NCI-H1105 treated with DMSO at 0.1 percent for 48 hours (cell line): ENCODE results near the gene CDC42EP1.
"Not testable (repeated sequence)": the region's sequence is repeated elsewhere in the genome, so short reads cannot be mapped to it uniquely, and the experiment has no call there.

Experiments used
- DNase-seq: peaks from one replicate; lab custom pipeline; 2025; lab: John Stamatoyannopoulos, UW

The CDC42EP1 gene

DNA sequence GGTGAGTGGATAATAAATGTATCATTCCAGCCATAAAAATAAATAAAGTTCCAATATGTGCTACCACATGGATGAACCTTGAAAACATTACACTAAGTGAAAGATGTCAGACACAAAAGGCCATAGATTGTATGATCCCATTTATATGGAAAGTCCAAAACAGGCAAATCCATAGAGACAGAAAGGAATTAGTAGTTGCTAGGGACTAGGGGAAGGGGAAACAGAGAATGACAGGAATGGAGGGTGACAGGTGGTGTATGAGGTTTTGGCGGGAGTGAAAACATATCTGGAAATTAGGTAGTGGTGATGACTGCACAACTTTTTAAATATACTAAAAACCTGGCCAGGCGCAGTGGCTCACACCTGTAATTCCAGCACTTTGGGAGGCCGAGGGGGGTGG is 25.8 kb upstream of the CDC42EP1 start:
- DNase-seq, result no peak

DNA sequence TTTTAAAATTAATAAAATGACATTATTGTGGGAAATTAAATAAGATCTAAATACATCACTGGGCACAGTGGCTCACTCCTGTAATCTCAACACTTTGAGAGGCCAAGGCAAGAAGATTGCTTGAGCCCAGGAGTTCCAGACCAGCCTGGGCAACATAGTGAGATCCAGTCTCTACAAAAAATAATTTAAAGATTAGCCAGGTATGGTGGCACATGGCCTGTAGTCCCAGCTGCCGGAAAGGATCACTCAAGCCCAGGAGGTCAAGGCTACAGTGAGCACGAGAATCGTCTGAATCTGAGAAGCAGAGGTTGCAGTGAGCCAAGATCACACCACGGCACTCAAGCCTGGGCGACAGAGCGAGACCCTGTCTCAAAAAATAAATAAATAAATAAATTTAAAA is 25.1 kb upstream of the CDC42EP1 start:
- no peak for DNase-seq

DNA sequence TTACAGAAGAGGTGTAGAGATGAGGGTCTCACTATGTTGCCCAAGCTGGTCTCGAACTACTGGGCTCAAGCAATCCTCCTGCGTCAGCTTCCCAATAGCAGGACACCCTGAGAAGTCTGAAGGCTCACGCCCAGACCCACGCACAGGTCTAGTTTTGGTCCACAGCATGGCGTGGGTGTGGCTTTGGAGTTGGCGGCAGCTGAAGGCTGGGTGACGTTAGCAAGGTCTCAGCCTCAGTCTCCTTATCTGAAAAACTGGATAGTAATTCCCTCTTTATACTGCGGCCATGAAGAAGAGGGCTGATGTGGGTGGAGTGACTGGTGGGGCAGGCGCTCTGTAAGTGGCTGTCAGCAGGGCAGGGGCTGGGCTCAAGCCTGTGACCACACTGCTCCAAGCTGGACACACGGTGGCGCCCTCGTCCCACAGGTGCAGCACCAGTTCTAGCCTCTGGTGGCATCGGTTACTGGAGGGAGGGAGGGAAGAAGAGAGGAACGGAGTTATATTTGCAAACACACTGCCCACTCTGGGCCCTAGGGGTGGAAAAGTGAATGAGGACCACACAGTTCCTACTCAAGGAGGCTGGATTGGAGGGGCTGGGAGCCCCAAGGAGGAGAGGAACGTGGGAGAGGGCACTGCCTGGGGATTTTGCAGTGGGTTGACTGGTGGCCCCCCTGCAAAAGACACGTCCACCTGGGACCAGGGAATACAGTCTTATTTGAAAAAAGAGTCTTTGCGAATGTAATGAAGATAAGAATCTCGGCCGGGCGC is 21.5 kb upstream of the CDC42EP1 start:
- peak; percentile 72 for DNase-seq

DNA sequence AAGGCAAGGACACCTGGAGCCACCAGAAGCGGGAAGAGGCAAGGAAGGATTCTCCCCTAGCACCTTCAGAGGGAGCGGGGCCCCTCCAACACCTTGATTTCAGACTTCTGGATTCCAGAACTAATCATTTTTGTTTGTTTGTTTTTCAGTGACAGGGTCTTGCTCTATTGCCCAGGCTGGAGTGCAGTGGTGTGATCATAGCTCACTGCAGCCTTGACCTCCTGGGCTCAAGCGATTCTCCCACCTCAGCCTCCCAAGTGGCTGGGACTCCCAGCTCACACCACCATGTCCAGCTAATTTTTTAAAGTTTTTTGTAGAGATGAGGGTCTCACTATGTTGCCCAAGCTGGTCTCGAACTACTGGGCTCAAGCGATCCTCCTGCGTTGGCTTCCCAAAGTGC is 20.5 kb upstream of the CDC42EP1 start:
- DNase-seq, result not testable (repeated sequence)

DNA sequence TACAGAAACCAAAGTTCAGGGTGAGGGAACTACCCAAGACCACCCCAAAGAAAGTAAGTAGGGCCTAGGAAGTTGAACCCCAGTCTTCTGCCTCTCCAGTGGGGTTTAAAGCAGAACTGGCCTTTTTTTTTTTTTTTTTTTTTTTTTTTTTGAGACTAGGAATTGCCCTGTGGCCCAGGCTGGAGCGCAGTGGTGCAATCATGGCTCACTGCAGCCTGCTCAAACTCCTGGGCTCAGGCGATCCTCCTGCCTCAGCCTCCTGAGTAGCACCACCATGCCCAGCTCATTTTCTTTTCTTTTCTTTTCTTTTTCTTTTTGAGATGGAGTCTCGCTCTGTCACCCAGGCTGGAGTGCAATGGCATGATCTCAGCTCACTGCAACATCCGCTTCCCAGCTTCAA is 17.9 kb upstream of the CDC42EP1 start:
- DNase-seq, result not testable (repeated sequence)

DNA sequence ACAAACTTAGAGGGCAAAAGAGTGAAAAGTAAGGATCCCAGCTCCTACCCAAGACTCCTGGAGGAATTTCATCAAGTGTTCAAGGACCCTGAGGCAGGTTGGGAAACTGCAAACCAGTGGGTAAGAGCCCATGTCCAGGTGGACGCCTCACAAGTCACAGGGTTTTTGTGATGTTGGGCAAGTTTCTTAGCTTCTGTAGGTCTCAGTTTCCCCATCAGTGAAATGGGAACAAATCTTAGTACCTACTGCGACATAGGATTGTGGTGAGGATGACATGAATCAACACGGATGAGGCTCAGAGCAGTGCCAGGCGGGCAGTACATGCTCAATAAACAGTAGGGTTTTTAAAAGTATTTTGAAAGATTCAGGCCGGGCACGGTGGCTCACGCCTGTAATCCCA is 17.3 kb upstream of the CDC42EP1 start:
- no peak for DNase-seq

DNA sequence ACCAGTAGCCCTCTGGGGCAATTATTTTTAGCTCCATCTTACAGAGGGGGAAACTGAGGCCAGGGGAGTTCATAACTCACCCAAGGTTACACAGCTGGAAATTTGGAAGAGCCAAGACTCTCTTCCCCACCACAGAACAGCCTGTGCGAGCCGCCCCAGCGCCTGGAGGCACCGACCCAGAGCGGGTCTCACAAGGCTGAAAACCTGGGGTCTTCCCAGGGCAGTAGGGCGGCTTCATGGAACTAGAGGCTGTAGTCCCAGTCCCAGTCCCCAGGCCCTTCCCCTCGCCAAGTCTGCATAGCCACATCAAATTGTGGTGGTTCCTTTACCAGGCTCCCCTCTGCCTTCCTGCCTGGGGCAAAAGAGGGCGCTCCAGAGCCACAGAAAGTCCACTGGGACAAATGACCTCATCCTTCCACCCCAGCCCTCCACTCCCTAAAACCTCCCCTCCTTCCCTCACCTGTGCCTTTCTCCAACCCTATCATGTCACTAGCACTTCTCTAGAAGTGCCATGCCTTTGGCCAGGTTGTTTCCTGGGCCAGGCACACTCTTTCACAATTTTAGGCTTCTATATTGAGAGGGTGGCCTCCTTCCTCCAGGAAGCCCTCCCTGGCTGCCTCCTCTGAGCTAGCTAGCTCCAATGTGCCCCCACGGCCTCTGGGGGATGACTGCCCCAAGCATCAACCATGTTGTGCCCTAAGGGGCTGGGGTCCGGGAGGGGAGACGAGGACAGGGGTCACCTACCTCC is 15.2 kb upstream of the CDC42EP1 start:
- no peak for DNase-seq

DNA sequence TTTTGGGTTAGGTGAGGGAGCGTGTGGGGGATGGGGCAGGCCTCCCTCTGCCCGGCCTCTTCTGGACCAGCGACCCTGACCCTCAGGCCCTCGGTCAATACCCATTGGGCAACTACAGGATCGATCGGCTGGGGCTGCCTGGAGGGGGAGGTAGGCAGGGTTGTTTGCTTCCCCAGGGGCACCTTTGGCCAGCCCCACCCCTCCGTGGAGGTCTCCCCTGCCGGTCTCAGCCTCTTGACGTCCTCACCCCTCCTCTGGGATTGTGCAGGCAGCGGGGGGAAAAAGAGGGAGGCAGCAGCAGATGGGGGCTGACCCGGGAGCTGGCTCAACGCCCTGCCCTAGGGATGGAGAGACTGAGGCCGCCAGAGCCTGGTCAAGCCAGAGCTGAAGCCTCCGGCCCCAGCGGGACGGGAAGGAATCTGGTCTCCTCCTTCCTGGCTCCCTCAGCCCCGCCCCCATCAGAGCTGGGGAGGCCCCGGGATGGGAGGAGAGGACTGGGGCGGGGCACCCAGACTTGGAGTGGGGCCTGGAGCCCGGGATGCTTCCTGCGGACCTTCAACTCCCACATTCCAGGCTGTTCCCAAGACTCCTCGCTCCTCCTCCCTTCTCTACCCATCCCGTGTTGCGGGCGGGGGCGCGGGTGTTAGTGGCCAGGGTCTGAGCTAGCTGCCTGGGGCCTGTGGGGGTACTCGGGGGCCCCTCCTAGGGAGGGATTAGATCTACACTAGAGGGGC is 14.4 kb upstream of the CDC42EP1 start:
- no peak for DNase-seq

DNA sequence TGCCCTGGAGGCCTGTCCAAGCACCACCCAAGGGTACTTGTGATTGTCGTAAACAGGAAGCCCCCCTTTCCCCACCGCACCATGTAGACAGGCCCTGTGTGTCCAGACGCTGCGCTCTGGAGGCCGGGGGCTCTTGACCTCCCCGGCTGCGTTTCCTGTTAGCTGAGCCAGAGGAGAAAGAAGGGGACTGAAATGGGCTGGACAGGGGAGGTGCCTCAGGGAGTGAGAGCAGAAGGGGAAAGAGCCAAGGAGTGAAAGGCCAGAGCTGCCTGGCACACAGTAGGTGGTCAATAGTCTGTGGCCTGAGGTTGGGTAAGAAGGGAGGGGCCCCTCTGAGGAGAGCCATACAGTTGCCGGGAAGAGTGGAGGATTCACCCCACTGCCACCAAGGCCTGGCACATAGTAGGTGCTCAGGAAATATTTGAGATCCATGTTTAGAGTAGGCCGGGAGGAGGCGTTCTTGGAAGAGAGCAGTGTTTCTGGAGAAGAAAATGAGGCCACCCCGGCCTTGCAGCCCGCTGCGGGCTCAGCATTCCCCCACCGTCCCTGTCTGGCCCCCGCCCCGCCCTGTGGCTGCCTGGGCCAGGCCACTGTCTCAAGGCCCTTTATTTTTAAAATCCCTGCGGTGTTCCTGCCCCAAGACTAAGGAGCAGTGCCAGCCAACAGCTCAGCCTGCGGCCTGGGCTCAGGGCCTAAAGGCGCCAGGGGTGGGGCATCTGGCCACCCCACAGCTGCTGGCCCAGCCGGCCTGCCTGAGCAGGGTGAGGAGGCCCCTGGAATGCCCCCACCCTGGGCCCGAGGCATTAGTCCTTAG is 13.6 kb upstream of the CDC42EP1 start:
- DNase-seq, result no peak

DNA sequence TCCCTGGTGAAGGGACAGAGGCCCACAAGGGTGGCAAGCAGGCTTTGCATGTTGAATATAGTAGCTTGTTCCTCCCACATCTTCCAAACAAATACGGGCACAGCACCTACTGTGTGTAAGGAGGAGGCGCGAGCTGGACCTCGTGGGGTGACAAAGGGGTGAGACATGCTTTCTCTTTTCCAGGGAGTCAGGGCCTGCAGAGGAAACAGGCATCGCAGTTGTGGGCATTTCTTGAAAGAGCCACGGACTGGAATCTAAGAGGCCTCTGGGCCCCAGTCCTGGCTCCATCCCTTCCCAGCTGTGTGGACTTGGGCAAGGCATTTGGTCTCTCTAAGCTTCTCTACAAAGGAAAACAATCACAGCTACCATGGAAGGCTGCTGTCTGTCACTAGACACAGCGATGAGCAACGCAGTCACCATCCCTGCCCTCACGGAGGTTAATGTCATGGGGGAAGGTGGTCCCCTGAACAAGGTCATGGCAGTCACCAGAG is 13.0 kb upstream of the CDC42EP1 start:
- no peak for DNase-seq

DNA sequence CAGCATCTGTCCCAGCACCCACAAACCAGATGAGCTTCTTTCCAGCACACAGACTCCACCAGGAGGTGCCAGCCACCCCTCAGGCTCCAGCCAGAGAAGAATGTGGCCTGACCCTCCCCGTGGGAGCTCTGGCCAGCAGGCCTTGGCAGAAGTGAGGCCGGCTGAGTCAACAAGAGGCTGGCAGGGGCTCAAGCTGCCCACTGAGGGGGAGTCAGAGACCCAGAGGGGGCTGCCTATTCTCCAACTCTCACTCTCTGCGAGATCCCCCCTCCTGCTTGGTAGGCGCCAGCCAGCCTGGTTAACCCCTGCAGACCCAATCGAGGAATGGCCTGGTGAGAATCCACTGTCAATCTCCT is 10.6 kb upstream of the CDC42EP1 start:
- DNase-seq, result no peak

DNA sequence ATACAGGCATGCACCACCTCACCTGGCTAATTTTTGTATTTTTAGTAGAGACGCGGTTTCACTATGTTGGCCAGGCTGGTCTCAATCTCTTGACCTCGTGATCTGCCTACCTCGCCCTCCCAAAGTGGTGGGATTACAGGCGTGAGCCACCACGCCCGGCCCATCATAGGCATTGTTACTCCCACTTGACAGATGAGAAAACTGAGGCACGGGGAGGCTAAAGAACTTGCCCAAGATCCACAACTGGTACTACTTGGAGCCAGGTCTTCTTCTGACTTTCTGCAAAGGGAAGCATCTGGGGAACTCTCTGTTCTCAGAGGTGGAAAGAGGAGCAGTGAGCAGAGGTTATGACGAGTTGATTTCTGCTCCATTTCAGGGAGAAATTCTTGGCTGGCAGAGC is 9.4 kb upstream of the CDC42EP1 start:
- DNase-seq, result not testable (repeated sequence)

DNA sequence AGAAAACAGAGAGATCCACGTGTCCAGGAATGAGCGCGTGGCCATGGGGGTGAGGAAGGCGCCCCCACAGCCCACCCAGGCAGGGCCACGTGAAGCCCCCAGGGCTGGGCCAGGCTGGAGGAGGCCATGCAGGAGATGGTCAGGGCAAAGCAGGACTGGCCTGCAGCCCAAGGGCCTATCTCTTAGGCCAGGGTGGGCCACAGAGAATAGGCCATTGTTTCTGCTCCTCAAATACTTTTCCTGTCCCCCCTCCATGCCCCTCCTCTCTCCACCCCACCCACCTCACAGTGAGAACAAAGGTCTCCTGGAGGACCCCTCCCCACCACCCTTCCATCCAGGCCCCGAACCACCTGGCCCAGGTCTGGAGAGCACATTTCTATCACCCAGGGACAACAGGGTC is 8.3 kb upstream of the CDC42EP1 start:
- no peak for DNase-seq

DNA sequence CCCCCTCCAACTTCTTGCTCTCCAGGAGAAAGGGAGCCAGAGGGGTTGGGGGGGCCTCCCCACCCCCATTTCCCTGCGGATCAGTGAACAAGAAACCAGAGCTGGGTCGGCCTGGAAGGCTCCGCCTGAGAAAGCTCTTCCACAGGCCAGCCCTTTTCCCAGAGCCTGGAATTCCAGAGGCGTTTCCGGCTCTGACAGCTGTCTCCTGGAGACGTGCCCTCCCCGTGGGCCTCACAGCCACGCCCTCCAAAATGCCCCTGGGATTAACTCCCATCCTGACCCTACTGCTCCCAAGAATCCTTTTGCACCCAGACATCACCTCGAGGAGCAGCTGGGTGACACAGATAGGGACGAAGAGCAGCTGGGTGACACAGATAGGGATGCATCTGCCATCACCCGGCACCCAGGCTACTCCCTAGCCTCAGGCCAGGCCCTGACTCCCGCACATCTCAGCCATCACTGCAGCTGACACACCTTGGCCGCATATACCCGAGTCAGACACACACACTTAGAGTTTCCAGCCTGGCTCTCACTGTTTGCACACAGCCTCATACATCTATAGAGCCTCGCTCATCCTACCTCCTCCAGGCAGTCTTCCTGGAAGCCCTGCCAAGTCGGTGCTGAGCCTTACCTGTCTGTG is 7.6 kb upstream of the CDC42EP1 start:
- DNase-seq, result no peak

DNA sequence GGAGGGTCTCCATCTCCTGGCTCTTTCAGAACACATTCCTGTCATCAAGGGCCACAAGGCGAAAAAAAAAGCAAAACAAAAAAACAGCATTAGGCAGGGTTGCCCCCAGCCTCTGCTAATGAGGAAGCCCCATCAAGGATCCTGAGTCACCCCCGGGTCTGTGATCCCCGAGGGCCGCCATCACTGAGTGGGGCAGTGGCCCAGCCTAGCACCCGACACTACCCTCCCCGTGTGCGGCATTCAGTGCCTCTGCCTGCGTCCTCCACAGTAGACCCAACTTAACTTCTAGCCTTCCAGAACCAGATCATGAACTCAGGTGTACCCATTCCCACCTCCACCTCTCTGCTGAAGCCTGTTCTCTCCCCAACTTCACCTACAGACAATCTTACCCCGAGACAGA is 6.6 kb upstream of the CDC42EP1 start:
- DNase-seq, result no peak

DNA sequence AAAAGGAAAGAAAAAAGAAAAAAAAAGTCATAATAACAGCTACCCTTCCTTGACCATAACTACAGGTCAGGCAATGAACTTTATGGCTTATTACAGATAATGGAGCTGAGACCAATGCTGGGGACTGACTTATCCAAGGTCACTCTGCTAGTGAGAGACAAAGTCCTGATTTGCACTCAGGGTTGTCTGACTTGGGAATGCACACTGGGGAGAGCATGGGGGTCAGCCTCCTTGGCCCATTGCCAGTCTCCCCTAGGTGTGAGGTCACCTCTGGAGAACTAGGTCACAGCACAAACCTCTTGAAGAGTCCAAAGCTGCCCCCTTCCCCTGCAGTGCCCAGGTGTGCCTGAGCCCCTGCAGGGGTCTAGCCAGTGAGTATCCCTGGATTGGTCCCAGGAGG is 5.3 kb upstream of the CDC42EP1 start:
- no peak for DNase-seq

DNA sequence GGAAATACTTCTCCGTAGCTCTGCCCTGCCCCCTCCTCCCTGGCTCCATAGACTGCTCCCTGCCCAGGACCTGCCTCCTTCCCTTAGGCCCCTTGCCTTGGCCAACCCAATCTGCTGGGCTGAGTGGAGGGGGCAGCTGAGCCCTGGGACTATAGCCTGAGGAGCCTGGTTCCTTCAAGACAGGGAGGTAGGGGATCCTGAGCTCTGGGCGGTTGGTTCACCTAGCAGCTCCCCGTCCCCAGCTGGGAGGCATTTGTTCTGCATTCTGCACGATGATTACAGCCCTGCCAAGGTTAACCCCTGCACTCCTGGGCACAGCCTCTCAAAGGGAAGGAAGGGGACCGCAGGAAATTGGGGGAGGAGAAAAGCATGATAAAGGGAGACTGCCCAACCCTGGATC is 3.6 kb upstream of the CDC42EP1 start:
- DNase-seq, result no peak

DNA sequence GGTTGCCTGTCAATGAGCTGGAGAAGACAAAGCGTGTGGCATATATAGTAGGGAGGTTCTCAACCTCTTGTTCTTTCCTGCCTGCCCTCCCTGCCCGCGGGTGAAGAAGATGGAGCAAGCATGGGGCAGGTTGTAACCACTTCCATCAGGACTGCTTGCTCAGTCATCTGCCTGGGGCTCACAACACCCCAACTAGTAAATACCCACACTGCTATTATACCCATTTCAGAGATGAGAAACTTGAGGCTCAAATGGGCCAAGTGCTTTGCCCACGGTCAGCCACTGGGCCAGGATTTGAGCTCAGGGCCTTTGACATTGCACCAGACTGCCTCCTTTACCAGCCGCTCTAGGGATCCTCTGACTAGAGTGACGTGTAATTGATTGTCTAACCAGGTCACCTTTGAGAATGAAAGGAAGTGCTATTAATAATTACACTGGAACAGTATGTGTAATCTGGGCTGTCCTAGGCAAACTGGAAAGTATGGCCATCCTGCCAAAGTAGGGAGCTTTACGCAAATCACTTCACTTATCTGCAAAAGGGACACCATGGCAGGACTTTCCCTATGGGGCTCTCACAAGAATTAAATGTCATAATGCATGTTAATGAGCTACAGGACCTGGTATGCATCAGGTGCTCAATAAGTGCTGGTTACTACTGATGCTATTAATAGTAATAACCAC is 2.8 kb upstream of the CDC42EP1 start:
- no peak for DNase-seq

DNA sequence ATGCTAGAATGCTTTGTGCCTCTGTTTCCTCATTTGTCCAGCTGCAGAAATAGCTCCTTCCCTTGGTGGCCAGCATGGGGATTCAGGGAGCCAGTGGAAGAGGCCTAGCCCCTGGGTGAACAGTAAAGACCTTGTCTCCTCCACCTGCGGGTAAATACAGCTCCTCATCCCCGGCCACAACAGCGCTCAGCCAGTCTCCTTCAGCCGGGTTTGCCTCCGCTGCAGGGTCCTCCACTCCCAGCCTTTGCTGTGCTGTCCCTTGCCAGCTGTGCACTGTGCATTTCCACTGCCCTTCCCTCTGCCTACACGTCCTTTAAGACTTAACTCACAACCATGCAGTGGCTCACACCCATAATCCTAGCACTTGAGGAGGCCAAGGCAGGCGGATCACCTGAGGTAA is 1.5 kb upstream of the CDC42EP1 start:
- no peak for DNase-seq

DNA sequence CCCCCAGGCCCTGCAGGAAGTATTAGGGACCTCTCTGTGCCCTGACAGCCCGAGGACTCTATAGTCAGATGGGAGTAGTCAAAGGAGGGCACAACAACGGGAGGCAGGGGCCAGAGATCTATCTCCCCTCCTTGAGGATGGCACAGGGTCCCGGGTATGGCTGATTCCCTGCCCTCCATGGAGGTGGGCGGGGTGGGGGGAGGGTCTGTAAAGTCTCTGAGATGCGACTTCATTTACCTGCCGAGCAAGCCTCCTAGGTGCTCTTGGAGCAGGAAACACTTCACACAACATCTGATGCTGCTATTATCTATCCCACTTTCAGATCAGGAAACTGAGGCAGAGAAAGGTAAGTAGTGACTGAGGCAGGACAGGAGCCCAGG is 769 bp upstream of the CDC42EP1 start:
- no peak for DNase-seq

DNA sequence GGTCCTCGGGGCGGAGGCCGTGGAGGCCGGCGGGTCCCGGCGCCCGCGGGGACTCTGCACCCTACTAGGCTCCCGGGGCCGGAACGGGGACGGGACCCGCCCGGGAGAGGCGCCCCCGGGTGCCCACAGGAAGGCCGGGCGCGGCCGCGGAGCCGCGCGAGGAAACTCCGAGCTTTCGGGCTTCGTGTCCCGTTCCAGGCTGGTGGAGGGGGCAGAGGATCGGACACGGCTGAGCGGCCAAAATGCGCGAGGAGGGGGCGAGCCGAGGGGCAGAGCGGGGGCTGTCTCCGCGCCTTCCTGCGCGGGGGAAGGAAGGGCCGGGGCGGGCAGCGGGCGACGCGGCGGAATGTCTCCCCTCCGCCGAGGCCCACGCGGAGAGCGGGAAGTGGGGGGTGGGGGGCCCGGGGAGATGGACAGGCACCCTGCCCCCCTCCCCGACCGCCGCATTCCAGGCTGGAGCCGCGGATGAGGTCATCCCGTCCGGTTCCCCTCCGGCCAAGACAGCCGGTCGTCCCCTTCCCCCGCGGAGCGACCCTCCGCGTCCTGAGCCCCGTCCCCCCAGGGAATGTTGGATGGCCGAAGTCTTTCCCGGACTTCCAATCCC is 430 bp downstream of the CDC42EP1 start:
- no peak for DNase-seq
